Tongue (tissue), 2 donors: Measurements from ENCODE around the gene GDNF. TPM values are rescaled to one million over a fixed set of nuclear protein-coding genes. Genes with fewer than 3 reads are reported as not detected.
A peak's percentile ranks its signal among the peaks of the same experiment; 100 is the strongest.
"Not testable (repeated sequence)": the region's sequence is repeated elsewhere in the genome, so short reads cannot be mapped to it uniquely, and the experiment has no call there.

Experiments
- DNase-seq: peaks from one replicate; pipeline ENCODE4 v3.0.0-alpha.2; 2015
- total RNA-seq: library from RNA; depleted of rRNA; stranded (reverse); fragments of >200 nt; gene quantifications from one replicate; pipeline ENCODE4 v1.2.3, GENCODE V29; 2014

The GDNF gene
- total RNA-seq, 1 donor from 2014 or later, result 4.0 TPM

DNA sequence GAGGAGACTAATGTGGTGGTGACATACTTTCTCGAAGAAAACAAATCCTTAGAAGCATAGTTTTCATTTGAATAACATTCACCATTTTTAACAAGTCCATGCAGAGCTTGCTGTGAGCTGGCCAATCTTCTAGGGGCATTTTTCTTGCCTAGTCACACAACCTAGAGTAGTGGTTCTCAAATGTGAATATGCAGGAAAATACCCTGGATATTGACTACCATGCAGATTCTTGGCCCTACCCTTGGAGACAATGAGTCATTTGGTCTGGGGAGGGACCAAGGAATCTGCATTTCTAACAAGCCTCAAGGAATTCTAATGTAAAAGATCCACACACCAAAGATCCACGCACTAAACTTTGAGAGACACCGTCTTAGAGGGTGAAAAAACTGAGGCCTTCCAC lies 23.5 kb downstream of the GDNF start:
- no peak for DNase-seq

DNA sequence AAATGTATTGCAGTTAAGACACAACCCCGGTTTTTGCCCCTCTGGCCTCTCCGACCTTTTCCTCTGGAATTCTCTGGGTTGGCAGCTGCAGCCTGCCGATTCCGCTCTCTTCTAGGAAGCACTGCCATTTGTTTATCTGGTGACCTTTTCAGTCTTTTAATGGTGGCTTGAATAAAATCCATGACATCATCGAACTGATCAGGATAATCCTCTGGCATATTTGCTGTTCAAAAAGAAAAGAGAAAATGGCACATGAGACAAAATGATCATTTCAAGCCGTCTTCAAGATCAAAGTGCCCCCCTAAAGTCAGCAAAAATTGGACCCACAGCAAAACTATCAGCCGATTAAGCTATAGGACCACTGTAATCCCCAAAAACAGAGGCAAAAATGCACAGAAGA lies 23.9 kb downstream of the GDNF start:
- no peak for DNase-seq

DNA sequence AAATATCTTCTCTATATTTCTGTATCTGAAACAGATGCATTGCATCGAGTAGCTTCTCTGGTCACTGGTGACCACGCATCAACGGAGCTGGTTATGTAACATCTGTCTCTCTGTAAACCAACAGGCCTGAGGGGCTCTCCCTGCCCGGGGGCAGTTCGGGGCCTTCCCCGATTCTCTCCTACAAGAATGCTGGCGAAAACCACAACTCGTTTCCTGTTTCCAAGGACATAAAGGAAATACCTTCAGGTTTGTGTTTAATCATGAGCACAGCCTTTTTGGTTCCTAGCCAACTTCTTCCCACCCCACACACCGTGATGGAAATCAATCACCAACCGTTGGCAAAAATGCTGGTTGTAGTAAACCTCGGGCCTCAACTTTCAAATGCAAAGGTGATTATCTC lies 25.1 kb downstream of the GDNF start:
- no peak for DNase-seq

DNA sequence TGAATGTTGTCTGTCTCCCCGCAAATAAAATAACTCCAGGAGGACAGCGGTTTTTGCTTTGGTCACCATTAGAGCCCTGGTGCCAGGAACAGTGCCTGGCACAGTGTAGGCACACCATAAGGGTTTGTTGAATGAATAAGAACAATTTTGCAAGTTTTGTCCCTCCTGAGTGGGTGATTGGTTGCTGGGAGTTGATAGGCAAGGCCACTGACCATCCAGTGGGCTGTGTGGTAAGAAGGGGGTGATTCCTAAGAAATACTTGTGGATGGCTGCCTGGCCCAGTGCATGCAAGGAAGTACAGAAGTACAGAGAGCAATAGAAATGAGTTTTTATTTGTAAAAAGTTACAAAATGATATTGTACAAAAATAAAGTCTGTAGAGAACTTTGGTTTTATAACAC lies 27.5 kb downstream of the GDNF start:
- no peak for DNase-seq

DNA sequence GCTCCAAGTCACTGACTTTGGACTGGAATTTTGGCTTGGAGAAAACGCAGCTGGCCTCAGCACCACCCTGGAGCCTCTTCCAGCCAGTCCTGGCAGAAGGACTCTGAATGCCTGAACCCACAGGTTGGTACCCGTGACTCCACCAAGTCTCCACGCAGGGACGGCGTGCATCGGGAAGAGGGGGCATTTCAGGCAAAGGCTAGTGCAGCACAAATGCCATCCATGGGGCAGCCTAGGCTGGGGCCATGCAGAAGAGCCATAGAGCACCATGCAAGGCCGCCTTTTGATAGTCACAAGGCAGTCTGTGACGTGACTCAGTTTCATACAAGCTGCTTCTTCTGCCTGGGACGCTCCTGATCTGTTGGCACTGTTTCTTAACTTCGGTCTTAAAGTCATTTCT lies 28.0 kb downstream of the GDNF start:
- no peak for DNase-seq

DNA sequence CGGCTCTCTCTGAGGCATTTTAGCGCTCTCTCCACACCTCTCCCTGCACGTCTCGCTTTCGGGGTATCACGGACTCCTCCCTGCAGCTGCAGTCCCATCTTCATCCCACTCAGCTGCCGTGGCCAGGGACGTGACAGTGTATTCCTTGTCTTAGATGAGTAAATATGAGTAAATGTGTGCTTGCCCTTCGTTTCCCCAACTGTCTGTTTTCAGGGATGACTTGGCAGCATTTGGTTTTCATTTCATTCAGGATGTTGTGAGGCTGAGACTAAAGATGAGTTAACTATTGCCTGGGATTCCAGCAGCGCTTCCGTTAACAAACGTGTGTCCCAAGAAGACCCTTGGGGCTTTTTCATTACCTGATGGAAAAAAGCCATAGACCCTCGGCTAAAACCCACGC lies 29.5 kb downstream of the GDNF start:
- peak; percentile 12 for DNase-seq

DNA sequence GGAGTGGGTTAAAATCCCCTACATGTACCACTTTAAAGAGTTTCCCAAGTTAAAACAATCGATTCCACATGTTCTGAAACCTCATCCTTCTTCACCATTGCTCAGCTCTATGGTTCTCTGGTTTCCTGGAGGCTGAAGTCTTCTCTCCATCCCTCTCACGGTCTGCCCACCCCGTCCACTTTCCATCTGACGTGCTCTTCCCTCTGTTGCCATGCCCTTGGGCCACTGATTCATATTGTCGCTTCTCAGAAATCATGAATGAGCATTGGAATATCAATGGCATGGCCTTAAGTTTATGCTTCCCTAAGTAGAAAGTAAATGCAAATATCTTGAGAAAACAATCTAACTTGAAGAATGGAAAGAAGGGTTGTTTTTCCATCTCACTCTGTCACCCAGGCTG lies 30.9 kb downstream of the GDNF start:
- DNase-seq, result no peak

DNA sequence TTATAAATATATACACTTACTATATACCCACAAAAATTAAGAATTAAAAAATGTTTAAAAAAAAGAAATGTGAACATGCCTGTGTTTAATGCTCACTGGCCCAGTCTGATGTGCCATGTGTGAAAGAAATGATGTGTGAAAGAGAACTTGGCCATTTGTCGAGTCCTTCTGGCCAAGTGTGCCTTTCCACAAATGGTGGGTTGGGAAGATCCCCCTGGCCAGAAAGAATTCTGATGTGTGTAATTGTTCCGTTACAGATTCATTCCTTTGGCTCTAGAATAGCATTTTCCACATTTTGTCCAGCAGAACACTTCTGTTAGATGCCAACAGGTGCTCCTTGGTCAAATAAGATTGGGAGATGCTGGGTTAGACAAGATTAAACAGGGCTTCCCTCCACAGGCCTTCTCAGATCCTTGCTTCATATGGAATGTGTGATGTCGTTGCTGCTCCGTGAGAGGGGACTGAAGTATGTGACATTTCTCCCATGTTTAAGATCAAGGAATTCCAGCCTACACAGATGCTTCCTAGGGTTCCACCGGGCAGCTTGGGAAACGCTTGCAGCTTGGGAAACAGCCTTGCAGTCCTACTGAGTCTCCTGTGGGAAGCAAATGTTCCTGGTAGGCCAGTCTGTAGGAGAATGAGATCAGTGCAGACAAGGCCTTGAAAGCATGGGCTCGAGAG lies 32.1 kb downstream of the GDNF start:
- peak; percentile 50 for DNase-seq

DNA sequence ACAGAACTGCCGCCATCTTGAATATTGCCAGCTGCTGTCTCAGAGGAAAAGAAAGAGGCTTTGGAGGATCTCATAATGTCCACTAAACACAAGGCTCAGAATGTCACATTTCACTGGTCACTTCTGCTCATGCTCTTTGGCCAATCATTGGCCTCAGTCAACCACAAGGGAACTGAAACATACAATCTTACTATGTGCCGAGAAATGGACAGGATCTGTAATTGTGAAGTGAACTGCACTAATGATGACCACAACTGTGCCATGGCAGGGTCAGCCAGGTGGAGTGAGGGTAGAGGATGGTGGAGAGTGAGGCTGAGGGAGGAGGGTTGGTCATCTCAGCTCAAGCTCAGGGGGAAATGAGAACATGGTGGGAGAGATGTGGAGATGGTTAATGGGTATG lies 32.8 kb downstream of the GDNF start:
- no peak for DNase-seq

DNA sequence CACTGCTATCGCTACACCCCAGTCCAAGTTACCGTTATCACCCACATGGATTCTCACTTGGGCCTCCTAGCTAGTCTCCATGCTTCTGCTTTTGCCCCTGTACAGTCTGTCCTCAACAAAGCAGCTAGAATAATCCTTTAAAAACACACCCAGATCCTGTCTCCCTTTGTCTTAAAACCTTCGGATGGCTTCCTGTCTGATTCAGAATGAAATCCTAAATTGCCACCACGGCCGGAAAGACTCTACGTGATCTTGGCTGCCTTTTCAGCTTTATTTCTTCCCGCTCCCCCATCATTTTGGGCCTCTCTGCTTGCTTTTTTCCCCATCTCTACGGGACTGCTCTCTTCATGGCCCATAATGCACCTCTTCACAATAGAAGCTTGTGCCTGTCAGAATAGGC lies 33.4 kb downstream of the GDNF start:
- DNase-seq, result no peak

DNA sequence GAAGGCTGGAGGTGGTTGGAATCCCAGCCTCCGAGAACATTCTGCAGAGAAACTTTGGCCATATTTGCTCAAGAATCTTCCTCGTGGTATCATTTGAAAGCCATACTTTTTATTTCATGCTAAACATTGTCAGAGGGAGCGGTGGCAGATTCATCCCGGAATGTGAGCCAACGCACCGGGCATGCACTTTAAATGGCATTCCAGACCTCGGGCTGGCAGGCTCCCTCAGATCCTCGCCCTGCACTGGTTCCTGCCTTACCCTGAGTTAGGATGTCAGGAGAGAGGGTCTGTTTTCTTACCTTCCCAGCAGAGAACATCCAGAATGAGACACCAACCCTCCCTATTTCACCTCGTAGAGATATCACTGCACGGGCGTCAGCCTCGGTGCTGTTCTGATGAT lies 33.8 kb downstream of the GDNF start:
- DNase-seq, result no peak

DNA sequence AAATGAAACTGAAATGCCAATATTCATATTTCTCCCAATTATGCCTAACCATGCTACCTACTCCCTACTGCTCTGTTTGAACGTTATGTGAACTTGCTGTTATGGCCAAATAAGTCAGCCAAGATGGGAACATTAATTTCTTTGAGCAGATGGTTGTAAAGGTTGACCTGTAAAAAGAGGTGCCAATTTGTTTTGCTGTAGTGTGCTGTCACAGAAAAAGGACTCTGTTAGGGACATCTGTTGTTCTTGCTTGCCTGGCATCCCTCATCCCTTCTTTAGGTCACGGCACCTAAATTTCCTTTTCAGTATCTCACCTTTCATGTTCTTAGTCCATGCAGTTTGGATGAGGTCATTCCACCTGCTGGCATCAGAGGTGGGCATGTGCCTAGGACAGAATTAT lies 35.4 kb downstream of the GDNF start:
- DNase-seq, result no peak

DNA sequence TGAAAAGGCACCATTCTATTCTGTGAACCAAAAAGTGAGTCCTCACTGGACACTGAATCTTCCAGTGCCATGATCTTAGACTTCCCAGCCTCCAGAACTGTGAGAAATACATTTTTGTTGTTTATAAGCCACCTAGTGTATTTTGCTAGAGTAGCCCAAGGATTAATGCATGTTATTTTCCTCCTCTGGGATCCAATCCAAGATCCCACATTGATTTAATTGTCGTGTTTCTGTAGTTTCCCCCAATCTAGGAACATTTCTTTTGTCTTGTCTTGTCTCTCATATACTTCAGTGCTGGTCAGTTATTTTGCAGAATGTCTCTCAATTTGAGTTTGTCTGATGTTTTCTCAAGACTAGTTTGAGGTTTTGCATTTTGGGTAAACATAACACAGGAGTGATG lies 36.4 kb downstream of the GDNF start:
- DNase-seq, result no peak

DNA sequence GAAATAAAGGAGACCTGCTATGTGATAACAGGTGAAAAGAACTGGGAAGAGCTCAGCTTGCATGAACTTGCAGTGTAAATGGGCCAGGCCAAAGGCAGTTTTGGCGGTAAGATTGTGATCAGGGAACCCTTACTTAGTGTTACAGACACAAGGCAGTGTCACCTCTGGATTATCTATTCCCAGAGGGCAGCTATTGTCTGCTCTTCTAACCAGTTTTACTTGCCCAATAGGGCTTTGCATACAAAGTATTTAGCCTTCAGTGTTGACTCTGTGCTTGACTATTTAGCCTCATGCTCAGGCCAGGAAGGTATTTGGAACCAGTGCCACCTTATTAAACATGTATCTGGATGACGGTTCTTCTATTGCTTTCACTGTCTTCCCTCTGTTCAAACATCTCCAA lies 38.3 kb downstream of the GDNF start:
- DNase-seq, result no peak

DNA sequence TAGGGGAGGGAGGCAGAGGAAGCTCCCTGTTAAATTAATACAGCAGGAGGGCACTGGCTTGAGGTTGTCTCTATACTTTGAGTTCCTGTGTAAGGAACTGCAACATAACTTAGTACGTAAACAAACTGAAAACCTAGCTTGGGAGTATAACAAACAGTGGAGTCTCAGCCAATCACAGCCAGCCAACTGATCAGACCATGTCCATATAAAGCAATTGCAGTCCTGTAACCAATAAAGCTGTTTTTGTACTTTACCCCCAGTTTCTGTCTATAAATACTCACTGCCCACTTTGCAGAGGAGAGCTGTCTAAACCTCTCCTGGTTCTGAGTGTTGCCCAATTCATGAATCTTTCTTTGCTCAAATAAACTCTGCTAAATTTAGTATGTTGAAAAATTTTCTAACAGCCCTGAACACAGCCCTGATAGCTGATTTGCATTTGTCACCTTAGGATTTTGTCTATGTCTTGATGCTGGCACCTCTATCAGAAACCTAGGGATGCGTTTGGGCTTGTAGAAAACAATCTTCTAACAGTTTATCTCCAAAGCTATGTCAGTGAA lies 39.9 kb downstream of the GDNF start:
- no peak for DNase-seq

DNA sequence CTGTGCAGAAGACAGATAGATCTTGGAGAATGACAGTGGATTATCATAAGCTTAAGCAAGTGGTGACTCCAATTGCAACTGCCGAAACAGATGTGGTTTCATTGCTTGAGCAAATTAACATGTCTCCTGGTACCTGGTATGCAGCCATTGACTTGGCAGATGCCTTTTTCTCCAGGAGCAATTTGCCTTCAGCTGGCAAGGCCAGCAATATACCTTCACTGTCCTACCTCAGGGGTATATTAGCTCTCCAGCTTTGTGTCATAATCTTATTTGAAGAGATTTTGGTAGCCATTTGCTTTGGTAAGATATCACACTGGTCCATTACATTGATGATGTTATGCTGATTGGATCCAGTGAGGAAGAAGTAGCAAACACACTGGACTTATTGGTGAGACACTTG lies 43.4 kb downstream of the GDNF start:
- not testable (repeated sequence) for DNase-seq

DNA sequence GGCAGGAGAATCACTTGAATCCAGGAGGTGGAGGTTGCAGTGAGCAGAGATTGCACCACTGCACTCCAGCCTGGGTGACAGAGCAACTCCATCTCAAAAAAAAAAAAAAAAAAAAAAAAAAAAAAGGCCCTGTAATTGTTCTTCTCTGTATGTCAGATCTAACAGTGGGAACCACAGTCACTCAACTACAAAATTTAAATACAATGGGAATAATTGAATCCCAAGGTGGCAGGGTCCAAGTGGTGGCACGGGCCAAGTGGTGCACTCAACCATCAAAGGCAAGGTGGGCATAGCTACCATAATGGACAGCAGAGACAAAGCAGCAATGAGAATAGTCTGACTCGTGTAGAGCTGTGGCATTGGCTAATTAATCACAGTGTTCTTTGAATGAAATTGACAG lies 44.5 kb downstream of the GDNF start:
- not testable (repeated sequence) for DNase-seq

DNA sequence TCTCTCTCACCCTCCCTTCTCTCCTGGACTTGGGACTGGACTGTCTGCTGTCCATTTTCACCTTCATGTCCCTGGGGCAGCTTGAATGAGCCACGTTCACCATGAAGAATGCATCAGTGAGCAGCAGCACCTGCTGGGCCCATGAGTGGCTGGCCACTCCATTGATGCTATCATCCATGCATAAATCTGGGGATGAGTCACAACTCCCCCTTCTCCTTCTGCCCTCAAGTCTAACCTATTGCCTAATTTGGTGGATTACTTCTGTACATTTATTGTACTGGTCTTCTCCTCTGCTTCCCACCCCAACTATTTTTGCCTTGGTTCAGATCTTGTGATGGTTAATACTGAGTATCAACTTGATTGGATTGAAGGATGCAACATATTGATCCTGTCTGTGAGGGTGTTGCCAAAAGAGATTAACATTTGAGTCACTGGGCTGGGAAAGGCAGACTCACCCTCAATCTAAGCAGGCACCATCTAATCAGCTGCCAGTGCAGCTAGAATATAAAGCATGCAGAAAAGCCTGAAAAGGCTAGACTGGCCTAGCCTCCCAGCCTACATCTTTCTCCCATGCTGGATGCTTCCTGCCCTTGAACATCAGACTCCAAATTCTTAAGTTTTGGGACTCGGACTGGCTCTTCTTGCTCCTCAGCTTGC lies 46.7 kb downstream of the GDNF start:
- no peak for DNase-seq

DNA sequence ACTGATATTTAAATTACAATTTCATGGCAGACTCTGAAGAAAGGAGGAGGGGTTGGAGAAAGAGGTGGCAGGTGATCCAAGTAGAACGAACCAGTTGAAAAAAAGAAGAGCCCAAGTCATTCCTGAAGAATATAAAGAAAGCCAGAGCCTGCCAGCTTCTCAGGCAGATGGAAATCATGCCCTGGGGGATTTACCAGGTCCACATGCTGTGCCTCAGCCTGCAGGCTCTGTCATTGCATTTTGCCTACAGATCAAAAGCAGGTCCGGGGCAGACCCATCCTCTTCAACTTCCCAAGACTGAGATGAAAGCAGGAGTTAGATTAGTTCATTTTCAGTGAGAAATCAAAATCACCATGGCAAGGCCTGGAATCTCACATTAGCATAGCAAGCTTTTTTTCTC lies 48.5 kb downstream of the GDNF start:
- no peak for DNase-seq

DNA sequence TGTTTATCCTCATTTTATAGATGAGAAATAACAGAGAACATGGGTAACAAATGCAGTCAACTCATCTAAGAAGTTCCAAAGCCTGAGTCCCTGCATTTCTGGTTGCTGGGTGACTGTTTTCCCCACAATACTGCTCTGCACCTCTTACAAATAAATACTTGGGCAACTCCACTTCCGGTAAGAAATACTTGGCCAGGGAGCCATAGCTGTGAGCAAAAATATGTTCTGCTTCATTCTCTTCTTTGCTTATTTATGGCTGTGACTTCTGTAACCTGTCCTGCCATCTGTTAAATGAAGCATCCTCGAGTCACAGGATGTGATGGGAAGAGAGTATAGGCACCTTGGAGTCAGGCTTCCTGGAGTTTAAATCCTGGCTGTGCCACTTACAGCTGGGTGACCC lies 49.9 kb downstream of the GDNF start:
- DNase-seq, result no peak

DNA sequence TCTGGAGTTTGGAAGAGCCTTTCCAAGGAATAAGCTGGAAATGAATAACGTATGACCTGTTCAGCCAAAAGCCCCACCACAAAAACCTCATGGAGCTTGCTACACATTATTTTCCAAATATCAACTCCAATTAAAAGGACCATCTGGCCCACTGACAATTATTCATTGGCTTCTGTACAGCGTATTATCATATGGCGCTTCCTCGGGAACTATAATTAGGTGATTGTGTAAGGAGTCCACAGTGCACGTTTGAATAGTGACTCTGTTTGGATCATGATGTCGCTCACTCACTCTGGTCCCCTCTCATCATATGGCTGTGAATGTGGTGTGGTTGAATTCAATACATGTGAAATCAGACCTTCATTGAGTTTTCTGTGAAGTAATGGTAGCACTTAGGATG lies 52.1 kb downstream of the GDNF start:
- DNase-seq, result no peak

DNA sequence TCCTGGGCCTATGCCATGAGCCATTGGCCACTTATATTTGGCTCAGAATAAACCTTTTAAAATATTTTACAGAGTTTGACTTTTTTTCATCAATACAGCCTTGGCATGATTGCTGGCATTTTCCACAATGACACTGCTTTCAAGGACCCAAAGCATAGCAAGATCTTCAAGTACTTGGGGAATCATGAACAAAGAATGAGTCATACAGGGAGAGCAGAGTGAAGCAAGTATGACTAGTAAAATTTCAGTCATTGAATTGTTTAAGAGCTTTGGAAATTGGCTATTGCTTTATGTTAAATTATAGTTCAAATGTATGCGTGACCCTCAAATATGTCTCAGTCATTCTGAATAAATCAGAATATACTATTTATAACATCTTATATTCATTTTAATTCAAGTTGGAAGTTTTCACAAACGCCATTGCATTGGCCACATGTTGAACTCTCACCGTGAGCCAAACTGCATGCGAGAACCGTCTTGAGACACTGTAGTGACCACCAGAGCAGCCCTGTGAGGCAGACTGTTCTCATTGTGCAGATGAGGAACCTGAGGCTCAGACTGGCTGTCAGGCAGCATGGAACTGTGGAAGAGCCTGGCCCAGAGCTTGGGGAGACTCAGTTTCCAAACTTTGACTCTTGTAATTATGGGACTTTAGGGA lies 52.9 kb downstream of the GDNF start:
- no peak for DNase-seq

DNA sequence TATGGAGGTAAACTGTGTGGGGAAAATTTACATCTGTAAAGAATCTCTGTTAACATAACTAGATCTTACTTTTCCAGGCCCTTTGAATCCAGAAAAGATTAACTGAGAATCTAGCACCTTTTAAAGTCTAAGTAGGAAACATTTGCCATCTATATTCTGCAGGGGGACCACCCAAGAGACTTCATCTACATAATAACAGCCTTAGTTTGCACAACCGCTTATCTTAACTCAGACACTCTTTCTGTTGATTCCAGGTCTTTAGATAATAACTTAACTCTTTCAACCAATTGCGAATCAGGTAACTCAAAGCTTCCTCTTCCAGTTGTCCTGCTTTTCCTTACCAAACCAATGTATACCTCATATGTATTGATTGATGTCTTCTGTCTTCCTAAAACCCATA lies 53.4 kb downstream of the GDNF start:
- no peak for DNase-seq

DNA sequence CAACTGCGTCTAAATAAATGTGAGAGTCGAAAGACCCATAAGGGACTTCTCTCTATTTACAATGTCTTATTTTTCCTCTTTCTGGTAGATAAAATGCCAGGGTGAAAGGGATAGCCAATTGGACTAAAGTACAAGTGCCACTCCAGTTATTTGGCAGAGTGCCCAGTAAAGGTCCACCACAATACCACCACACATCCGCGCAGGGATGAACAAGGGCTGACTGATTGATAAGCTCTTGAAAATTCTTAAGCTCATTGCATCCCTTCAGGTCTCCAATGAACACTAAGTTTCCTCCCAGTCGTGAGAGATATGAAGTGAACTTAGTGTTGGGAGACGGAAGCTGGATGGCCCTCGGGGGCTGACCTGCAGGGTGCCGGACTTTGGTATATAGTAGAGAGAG lies 58.4 kb downstream of the GDNF start:
- DNase-seq, result not testable (repeated sequence)
